GM19193 (cell line): Measurements from ENCODE around the gene EIF4ENIF1.
A peak's percentile ranks its signal among the peaks of the same experiment; 100 is the strongest.

Experiments used
- POLR2A ChIP-seq: IDR thresholded peaks from 4 replicates; pipeline ENCODE4 v1.6.1; 2011; ENCODE audit not compliant: insufficient read depth, insufficient read length; ENCODE audit errors: extremely low read depth

The EIF4ENIF1 gene

GRCh38 chr22:31425331-31426050, 64.2 kb downstream of the EIF4ENIF1 start:
- no peak for TF ChIP-seq POLR2A

- TF ChIP-seq POLR2A: no peak
These were observed 89.6 kb downstream of the EIF4ENIF1 start for GRCh38 chr22:31400023-31400397.

GRCh38 chr22:31399211-31400022, 90.2 kb downstream of the EIF4ENIF1 start, which contains the start of gene DRG1:
DRG1 (plus strand) TSS chr22:31399604; CDS start chr22:31399684, 80 bp downstream.
- peak; percentile 97 for TF ChIP-seq POLR2A

GRCh38 chr22:31398231-31398630, 91.4 kb downstream of the EIF4ENIF1 start:
- TF ChIP-seq POLR2A: no peak

- no peak for TF ChIP-seq POLR2A
These were observed 95.3 kb downstream of the EIF4ENIF1 start for GRCh38 chr22:31394326-31394725.

- no peak for TF ChIP-seq POLR2A
These were observed 95.7 kb downstream of the EIF4ENIF1 start for GRCh38 chr22:31393893-31394292.
